NCI-H69 (cell line): ENCODE data around the gene STAC3.

Experiments
- DNase-seq: peaks from one replicate; lab custom pipeline; 2025; lab: John Stamatoyannopoulos, UW

The STAC3 gene

DNA sequence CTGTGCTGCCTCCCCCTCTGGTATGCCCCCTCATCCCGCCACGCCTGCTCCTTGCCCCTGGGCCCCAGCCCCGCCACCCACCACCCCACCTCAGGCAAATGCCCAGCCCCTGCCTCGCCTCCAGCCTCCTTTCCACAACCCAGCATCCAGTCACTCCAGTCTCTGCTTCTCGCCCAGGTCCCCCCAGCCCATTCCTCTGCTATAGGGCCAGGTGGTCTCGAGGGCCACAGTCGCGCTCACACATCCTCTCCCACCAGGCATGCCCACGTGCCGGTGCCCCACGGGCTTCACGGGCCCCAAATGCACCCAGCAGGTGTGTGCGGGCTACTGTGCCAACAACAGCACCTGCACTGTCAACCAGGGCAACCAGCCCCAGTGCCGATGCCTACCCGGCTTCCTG lies 40.5 kb downstream of the STAC3 start:
- DNase-seq, result no peak

DNA sequence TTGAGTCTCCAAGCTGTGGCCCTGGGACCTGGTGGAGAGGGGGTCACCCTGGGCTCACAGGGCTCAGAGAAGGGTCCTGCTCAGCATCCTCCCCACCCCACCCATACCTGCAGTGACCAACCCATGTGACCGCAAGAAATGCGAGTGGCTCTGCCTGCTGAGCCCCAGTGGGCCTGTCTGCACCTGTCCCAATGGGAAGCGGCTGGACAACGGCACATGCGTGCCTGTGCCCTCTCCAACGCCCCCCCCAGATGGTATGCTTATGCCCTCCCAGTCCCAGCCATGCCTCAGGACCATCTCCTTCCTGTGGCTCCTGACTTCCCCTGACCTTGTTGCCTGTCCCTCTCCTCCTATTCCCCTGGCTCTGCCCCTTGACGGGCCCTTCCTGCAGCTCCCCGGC lies 41.1 kb downstream of the STAC3 start:
- no peak for DNase-seq

DNA sequence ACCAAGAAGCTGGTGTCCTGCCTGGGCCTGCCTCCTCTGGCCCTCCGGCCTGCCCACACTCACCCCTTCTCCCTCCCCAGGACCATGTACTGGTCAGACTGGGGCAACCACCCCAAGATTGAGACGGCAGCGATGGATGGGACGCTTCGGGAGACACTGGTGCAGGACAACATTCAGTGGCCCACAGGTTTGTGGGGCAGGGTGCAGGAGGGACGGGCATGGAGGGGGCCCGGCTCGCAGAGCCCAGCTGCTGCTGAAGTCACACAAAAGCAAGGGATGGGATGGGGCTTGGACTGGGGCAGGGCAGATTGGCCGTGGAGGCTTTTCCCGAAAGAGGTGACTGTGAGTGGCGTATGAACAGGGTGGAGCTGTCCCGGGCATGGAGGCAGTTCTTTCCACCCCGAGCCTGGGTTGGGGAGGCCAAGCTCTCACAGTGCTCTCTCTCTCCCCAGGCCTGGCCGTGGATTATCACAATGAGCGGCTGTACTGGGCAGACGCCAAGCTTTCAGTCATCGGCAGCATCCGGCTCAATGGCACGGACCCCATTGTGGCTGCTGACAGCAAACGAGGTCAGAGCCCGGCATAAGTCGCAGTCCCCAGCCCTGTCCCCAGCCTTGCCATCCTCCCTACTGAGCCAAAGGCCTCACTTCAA lies 42.2 kb downstream of the STAC3 start:
- DNase-seq, result no peak

DNA sequence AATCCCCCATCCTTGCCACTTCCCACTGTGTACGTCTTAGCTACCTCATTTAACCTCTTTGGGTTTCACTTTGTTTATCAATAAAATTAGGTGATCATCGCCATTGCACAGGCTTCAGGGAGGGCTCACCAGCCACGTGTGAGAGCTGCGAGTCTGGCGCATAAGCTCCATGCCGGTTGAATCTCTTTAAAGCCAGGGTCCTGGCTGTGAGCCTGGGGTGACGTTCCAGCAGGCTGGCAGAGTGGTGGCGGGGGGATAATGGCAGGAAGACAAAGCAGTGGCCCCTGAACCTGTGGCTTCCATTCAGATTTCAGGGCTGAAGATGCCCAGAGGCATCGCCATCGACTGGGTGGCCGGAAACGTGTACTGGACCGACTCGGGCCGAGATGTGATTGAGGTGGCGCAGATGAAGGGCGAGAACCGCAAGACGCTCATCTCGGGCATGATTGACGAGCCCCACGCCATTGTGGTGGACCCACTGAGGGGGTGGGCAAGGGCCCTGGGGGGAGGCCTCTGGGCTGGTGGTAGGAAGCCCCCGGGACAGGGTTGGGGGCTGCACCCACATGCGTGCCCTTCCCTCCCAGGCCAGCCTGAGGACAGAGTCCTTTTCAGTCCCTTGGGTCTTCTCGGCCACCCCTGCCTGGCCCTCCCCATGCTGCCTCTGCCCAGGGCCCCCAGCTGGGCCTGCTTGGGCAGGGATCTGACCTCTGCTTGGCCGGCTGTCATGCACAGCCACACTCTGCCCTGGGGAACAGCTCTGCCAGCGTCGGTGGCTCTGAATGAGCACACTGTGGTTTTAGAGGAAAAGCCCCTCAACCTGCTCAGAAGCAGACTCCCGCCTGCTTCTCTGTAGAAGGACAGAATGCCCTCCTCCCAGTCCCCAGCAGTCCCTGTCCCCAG lies 43.0 kb downstream of the STAC3 start:
- DNase-seq, result no peak

DNA sequence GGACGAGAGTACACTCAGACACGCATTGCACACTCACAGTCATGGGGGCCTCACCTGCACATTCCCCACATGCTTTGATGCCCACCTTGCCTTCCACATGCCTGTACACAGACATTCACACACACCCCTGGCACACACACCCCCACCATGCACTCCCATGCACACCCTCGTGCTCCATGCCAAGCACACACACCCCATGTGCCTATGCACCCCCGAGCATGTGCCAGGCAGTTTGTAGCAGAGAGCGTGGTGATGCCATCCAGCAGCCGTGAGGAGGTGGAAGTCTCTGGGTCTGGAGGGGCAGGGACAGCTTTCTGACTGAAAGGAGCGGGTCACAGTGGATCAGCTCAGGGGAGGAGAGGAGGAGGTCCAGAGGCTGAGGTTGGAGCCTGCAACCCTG lies 45.1 kb downstream of the STAC3 start:
- no peak for DNase-seq

DNA sequence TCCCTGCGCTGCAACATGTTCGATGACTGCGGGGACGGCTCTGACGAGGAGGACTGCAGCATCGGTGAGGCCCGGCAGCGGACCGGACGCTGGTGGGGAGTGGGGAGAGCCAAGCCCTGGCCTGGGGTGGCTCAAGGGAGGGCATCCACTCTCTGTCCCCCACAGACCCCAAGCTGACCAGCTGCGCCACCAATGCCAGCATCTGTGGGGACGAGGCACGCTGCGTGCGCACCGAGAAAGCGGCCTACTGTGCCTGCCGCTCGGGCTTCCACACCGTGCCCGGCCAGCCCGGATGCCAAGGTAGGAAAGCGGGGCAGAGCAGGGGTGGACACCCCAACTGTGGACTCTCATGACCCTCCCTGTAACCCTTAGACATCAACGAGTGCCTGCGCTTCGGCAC lies 45.8 kb downstream of the STAC3 start:
- no peak for DNase-seq

DNA sequence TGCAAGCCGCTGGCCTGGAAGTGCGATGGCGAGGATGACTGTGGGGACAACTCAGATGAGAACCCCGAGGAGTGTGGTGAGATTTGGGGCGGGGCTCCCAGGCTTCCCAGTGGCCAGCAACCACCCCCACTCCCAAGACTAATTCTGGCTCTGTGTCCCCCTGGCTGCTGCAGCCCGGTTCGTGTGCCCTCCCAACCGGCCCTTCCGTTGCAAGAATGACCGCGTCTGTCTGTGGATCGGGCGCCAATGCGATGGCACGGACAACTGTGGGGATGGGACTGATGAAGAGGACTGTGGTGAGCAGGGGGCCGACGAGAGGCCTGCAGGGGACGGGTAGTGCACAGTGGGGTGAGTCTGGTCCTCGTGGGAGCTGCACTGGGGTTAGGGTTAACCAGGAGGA lies 46.5 kb downstream of the STAC3 start:
- no peak for DNase-seq

DNA sequence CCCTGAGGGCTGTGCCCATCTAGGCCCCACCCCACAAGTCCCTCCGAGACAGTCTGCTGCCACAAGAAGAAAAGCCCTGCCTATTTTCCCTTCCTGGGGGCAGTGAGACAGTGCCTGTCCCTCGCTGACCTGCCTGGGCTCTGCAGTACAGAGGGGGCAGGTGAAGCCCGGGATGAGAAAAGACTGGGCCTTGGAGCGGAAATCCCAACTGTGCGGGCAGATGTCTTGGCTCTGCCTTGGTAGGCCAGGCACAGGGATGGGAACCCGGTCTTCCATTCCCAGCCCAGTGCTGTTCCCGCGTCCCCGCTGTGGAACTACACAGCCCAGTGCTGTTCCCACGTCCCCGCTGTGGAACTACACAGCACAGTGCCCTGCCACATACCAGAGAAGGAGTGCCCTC lies 47.2 kb downstream of the STAC3 start:
- no peak for DNase-seq

DNA sequence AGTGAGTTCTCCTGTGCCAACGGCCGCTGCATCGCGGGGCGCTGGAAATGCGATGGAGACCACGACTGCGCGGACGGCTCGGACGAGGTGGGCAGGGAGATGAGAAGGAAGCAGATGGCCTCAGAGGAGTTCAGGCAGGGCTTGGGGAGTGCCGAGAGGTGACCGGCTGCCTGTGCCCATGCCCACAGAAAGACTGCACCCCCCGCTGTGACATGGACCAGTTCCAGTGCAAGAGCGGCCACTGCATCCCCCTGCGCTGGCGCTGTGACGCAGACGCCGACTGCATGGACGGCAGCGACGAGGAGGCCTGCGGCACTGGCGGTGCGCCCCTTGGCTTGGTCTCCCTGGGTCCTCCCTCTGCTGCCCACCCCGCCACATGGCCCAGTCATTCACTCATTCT lies 47.8 kb downstream of the STAC3 start:
- DNase-seq, result no peak

DNA sequence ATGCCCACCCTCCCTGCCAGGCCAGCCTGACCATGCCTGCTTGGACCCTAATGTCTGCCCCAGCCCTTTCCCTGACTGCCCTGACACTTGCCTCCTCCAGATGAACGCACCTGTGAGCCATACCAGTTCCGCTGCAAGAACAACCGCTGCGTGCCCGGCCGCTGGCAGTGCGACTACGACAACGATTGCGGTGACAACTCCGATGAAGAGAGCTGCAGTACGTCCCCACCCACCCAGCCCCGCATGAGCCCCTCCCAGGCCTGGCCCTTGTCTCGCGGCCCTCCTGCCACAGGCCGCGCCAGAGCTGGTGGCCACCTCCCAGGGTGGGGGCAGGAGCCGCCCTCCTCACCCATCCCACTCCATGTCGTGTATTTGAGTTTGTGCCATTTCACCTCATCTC lies 48.7 kb downstream of the STAC3 start:
- DNase-seq, result no peak

DNA sequence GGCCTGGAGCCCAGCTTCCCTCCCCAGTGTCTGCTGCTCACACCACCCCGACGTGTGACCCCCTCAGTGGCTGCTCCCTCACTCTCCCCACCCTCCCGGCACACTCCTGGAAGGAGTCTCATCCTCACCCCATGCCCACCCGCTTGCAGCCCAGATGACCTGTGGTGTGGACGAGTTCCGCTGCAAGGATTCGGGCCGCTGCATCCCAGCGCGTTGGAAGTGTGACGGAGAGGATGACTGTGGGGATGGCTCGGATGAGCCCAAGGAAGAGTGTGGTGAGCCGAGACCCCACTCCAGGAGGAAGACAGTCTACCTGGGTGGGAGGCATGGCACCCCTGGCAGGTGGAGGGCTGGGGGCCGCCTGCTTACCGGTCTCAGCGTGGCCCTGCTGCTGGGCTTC lies 49.4 kb downstream of the STAC3 start:
- no peak for DNase-seq

DNA sequence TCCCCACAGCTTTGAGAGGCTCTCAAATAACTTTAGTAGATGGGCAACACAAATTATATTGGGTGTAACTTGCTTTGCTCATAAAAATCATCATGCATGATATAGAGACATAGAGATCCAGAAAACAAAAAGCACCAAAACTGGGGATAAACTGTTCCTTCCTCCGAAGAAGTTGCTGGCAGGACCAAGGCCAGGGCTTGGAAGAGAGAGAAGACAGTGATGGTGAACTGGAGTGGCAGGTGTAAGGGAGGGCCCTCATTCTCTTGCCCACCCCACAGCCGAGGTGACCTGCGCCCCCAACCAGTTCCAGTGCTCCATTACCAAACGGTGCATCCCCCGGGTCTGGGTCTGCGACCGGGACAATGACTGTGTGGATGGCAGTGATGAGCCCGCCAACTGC lies 49.8 kb downstream of the STAC3 start:
- DNase-seq, result no peak

DNA sequence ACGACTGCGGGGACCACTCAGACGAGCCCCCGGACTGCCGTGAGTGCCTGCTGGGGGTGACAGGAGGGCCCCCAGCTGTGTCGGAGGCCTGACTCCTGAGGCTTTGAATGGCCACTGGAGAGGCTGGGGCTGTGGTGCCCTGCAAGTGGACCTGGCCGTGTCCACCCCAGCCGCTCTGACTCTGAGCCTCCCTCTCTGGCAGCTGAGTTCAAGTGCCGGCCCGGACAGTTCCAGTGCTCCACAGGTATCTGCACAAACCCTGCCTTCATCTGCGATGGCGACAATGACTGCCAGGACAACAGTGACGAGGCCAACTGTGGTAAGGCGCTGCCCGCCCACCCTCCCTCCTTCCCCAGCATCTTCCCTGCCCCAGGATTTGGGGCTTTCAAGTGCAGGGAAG lies 50.5 kb downstream of the STAC3 start:
- DNase-seq, result no peak

DNA sequence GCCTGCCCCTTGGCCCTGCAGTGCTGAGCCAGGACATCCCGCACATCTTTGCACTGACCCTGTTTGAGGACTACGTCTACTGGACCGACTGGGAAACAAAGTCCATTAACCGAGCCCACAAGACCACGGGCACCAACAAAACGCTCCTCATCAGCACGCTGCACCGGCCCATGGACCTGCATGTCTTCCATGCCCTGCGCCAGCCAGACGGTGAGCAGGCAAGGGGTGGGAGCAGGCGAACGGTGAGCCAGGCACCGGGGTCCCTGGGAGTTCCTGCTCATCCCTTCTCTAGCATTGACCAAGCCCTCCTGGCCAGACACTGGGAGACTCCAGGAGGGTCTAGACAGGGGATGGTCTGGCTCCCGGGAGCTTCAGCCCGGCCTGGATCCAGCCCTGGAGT lies 51.8 kb downstream of the STAC3 start:
- DNase-seq, result no peak

DNA sequence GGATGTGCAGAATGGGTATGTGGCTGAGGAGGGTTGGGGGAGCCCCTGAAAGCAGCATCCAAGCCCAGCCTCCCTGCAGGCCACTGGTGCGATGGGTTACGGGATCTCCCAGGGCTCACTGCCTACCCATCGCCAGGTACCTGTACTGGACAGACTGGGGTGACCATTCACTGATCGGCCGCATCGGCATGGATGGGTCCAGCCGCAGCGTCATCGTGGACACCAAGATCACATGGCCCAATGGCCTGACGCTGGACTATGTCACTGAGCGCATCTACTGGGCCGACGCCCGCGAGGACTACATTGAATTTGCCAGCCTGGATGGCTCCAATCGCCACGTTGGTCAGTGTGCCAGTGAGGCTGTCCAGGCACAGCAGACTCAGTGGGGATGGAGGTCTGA lies 52.7 kb downstream of the STAC3 start:
- no peak for DNase-seq

DNA sequence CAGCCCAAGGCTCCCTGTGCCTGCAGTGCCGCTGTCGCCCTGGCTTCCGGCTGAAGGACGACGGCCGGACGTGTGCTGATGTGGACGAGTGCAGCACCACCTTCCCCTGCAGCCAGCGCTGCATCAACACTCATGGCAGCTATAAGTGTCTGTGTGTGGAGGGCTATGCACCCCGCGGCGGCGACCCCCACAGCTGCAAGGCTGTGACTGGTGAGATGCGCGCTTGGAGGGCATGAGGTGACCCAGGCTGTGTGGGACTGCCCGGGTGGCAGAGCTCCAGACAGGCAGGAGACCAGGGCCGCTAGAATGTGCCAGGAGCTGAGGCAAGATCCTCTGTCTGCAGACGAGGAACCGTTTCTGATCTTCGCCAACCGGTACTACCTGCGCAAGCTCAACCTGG lies 54.0 kb downstream of the STAC3 start:
- no peak for DNase-seq

DNA sequence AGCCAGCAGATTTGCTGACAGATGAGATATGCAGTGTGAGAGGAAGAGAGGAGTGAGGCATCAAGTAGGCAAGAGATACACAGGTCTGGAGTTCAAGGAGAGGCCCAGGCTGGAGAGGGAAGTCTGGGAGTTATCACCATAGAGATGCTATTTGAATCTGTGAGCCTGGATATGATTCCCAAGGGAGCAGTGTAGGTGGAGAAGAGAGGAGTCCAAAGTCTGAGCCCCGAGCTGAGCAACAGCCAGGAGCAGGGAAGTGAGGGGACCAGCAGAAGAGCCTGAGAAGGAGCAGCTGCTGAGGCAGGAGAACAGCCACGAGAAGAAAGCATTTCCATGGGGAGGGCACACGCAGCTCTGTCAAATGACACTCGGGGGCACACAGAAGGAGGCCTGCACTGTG lies 54.5 kb downstream of the STAC3 start:
- DNase-seq, result peak; percentile 42

DNA sequence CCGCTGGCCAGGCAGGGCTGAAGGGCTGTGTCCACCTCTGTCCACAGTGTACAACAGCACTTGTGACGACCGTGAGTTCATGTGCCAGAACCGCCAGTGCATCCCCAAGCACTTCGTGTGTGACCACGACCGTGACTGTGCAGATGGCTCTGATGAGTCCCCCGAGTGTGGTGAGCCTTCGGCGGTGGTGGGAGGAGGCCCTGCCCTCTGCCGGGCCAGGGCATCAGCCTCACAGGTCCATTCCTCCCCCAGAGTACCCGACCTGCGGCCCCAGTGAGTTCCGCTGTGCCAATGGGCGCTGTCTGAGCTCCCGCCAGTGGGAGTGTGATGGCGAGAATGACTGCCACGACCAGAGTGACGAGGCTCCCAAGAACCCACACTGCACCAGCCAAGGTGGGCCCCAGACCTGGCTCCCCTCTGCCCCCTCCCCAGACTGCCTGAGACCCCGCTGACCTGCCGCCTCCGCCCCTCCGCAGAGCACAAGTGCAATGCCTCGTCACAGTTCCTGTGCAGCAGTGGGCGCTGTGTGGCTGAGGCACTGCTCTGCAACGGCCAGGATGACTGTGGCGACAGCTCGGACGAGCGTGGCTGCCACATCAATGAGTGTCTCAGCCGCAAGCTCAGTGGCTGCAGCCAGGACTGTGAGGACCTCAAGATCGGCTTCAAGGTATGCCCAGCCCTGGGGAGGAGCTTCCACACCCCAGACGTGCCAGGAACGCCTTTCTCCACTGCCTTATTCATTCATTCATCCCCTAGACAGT lies 55.2 kb downstream of the STAC3 start:
- DNase-seq, result no peak

DNA sequence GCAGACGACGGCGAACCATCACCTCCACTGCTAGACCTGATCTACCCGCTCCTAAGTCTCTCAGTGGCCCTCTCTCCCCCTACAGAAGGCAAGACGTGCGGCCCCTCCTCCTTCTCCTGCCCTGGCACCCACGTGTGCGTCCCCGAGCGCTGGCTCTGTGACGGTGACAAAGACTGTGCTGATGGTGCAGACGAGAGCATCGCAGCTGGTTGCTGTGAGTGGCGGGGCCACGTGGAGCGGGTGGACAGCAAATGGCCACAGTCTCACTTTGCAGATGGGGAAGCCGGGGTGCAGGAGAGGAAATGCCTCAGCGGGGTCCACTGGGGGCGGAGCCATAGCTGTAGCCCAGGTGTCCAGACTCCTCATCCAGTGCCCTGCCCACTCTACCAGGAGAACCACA lies 55.8 kb downstream of the STAC3 start:
- DNase-seq, result no peak

DNA sequence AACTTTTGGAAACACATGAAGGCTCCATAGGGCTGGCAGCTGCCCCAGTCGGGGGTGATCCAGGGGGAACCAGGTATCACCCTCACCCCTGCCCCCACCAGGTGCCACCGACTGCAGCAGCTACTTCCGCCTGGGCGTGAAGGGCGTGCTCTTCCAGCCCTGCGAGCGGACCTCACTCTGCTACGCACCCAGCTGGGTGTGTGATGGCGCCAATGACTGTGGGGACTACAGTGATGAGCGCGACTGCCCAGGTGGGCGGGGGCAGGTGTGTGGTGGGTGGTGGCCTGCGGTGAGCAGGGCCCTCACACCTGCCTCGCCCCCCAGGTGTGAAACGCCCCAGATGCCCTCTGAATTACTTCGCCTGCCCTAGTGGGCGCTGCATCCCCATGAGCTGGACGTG lies 56.7 kb downstream of the STAC3 start:
- peak; percentile 16 for DNase-seq

DNA sequence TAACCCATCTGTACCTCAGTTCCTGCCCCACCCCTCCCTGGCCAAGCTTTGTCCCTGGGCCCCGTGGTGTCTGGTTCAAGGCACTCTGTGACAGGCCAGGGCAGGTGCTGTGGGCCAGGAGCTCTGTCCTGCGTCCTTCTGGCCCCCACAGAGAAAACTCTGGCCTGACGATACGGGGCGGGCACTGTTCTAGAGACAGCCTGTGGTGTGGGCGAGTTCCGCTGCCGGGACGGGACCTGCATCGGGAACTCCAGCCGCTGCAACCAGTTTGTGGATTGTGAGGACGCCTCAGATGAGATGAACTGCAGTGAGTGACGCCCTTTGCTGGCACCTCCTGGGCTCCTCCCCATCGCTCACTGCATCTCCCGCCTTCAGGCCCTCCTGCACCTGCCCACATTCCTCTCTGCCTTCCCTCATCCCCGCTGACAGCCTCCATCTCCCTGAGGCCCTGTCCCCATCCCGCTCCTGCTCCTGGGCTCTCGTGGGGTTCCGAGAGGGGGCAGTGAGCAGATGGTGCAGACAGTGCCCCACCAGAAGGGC lies 57.2 kb downstream of the STAC3 start:
- no peak for DNase-seq
